Measurements from ENCODE around the gene CD2BP2.
A peak's percentile ranks its signal among the peaks of the same experiment; 100 is the strongest.
"Not testable (repeated sequence)": the region's sequence is repeated elsewhere in the genome, so short reads cannot be mapped to it uniquely, and the experiment has no call there.

The CD2BP2 gene

DNA sequence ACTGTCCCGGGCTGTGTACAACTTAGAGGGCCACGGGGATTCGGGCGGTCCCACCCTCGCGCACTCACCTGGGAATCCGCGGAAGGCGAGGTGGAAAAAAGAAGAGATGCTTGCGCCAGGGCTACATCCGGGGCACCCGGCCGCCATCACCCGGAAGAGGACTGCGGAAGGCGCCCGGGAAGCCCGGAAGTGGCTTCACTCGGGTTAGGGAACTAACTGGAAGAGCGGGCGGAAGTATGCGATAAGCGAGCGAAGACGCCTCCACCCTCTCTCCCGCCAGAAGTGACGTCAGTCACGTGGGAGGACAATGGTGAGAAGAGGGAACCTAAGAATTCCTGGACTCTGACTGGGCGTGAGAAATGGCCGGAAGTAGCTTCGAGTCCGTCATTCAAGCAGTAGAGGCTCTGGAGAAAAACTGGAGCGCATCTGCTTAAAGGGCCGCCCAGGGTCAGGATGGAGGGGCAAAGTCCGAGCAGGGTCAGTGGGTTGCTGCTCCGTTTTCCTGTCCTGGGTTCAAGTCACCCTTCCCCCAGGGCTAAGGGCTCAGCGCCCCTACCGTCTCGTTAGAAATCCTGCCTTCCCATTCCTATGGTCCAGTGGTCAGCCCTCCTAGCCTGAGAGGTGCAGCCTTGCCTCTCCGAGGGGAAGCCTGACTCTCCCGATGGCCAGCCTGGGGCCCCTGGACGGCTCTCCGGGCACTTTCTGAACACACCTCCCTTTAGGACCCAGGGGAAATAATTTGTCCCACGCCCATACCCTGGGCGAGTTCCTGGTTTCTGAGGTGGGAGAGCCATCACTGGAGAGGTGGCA is at the start of gene CD2BP2:
Gene CD2BP2 (minus strand): TSS at position 165 of the 810 bp plus-strand sequence. CDS start 627 bp downstream, outside the sequence.
- DNase-seq (ENCODE audit: low read depth), result peak; percentile 85

- DNase-seq (ENCODE audit: low read depth), result no peak
These were observed 46.8 kb upstream of the CD2BP2 start for GRCh38 chr16:30401768-30402425.

DNA sequence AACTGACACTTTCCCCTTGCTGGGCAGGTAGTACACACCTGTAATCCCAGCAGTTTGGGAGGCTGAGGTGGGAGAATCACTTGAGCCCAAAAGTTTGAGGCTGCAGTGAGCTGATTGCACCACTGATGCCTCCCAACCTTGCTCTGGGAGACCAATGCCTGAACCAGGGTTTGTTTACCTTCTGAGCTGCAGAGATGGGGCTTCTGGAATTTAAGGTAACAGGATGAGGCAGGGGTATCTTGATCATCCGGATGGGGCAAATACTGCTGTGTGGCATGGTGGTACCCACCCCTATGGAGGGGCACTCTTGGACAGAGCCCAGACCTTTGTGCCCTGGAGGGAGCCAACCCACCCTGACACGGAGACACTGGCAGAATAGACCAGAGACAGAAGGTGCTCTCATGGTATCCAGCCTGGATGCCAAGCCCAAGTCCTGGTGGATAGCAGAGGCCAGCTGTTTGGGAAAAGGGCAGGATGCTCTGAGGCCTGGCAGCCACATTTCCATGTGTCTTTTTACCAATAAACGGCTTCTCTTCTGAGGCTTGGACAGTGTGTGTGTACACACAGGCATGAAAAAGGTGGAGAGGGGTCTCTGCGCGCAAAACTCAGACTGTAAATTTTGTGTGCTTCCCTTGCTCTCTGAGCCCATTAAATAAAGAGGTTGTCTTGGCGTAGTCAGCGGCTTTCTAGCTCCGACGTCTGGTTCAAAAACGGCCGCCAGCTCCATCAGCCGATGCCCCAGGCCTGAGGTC is 44.5 kb upstream of the CD2BP2 start:
- no peak for DNase-seq (ENCODE audit: low read depth)

DNA sequence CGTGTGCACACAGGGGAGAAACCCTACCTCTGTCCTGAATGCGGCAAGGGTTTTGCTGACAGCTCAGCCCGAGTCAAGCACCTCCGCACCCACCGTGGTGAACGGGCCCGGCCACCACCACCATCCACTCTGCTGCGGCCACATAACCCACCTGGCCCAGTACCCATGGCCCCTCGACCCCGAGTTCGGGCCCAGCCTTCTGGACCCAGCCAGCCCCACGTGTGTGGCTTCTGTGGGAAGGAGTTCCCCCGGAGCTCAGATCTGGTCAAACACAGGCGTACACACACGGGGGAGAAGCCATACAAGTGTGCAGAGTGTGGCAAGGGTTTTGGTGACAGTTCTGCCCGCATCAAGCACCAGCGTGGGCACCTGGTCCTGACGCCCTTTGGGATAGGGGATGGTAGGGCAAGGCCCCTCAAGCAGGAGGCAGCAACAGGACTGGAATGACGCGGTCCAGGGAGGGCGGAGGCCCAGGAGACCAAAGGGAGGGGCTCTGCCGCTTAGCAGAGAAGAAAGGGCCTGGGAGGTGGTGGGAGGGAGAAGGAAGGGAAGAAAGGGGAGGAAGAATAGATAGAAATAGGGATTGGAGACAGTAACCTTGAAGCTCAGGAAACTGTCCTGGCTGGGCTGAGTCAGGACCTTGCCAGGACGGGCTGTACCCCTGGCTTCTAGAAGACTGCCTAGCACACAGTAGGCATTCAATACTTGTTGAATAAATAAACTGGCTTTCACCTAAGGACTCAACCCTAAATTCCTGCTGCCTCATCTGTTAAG is 43.7 kb upstream of the CD2BP2 start:
- DNase-seq (ENCODE audit: low read depth), result no peak

- DNase-seq (ENCODE audit: low read depth), result no peak
These were observed 42.9 kb upstream of the CD2BP2 start for GRCh38 chr16:30397776-30398660.

GRCh38 chr16:30397056-30397455 is 41.9 kb upstream of the CD2BP2 start:
- DNase-seq (ENCODE audit: low read depth), result no peak

DNA sequence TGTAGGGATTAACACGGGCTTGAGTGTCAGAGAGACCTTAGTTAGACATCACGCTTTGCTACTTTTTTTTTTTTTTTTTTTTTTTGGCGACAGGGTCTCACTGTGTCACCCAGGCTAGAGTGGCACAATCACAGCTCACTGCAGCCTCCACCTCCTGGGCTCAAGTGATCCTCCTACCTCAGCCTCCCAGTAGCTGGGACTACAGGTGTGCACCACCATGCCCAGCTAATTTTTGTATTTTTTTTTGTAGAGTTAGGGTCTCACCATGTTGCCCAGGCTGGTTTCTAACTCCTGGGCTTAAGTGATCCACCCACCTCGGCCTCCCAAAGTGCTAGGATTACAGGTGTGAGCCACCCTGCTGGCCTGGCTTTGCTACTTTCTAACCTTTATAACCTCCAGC is 41.5 kb upstream of the CD2BP2 start:
- not testable (repeated sequence) for DNase-seq (ENCODE audit: low read depth)

- DNase-seq (ENCODE audit: low read depth), result no peak
These were observed 41.0 kb upstream of the CD2BP2 start for GRCh38 chr16:30395992-30396585.

DNA sequence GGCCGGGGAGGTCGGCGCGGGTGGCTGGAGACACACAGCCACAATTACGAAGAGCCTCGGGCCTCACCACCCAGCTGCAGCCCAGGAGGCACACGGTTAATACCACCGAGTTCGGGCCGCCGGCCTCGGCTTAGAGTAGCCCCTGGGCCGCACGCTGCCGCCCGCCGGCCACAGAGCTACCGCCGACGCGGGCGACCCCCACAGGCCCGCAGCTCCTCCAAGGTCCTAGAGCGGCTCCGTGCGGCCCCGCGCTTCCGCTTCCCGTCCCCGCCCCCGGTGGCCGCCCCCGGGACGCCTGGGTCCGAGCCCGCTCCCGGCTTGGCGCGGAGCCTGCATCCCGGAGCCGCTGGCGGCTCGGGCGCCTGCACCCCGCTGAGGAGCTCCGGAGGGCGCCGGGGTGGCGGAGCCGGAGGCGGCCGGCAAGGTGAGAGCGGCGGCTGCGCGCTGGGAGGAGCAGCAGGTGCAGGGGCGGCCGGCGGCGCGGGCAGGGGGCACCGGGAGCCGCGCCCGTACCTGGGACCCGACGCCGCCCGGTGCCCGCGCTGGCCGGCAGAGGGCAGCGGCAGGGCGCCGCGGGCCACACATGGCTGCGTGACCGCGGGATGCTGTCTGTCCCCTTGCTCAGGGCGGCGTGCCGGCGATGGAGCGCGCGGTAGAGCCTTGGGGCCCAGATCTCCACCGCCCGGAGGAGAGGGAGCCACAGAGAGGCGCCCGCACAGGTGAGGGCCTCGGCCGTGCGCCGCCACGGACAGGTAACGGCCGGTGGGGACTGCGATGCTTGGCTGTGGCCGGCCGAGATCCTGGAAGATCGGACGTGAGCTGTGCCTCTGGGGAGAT is 40.3 kb upstream of the CD2BP2 start, which contains the start of gene ZNF48:
Gene ZNF48 (plus strand): TSS at position 266 of the 837 bp plus-strand sequence. CDS start 375 bp downstream, at position 641.
- no peak for DNase-seq (ENCODE audit: low read depth)

GRCh38 chr16:30394592-30395154 is 39.6 kb upstream of the CD2BP2 start:
- DNase-seq (ENCODE audit: low read depth), result no peak

DNA sequence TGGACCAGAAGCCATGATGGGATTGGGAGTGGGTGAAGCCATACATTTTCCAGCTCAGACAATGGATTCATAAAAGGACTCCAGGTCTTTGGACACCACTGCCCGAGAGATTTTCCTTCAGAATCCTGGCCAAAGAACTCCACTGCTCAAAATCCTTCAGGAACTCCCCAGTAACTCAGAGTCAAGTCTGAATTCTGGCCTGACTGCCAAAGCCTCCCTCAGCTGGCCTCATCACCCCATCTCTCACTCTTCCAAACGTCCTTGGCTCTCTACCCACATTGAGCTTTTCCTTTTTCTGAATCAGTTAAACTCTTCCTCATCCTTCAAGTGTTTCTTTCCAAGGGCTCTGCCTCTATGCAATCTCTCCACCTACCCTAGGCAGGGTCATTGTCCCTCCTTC is 28.4 kb upstream of the CD2BP2 start:
- no peak for DNase-seq (ENCODE audit: low read depth)

DNA sequence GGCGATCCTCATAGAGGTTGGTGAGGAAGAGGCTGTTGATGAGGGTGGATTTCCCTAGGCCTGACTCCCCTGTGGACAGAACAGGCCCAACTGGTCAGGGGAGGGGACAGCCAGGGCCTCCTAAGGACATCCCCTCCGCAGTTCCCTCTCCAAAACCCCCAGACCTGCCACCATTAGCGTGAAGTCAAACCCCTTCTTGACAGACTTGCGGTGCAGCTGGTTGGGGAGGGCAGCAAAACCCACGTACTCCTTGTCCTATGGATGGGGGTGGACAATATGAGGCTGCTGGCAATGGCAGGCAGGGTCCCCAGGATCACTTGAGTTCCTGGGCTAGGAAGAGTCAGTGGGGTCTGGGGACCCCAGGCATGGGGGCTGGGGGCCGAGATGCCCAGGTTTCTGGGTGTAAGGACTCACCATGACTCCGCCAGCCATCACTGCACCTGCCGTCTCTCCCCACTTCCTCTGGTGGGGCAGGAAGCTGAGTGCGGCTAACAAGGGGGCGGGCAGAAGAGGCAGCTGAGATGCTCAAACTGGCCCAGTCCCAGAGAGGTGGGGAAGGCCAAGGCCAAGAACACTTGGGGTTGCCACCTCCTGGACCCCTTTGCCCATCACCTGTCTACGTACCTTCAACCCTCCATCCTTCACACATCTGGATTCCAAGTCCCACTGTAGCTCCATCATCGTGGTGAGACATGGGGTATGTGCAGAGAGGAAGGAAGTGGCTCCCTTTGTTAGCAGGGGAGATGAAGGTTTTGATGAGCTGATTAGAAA is 27.2 kb upstream of the CD2BP2 start, which contains the start of gene SEPTIN1:
Gene SEPTIN1 (minus strand): TSS at position 451 of the 771 bp plus-strand sequence. CDS start 19 bp downstream, at position 432.
- peak; percentile 62 for DNase-seq (ENCODE audit: low read depth)

GRCh38 chr16:30381291-30382041 is 26.4 kb upstream of the CD2BP2 start:
- no peak for DNase-seq (ENCODE audit: low read depth)

DNA sequence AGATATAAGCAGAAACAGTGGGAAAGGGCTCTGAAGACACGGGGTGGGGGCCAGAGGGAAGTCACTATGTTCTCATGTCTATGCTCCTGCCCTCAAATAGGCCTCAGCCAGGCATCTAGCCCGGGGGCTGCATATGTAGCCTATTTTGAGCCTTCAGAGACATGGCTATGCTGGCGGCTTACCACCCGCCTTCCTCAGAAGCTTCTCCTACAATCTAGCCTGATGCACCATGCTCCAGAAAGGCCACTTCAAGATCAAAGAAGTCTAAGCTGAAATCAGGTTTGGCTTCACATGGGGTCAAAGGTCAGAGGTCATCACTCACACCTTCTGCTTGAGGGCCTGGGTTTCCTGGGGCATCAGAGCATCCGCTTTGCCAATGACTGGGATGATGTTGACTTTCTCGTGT is 25.7 kb upstream of the CD2BP2 start:
- no peak for DNase-seq (ENCODE audit: low read depth)

DNA sequence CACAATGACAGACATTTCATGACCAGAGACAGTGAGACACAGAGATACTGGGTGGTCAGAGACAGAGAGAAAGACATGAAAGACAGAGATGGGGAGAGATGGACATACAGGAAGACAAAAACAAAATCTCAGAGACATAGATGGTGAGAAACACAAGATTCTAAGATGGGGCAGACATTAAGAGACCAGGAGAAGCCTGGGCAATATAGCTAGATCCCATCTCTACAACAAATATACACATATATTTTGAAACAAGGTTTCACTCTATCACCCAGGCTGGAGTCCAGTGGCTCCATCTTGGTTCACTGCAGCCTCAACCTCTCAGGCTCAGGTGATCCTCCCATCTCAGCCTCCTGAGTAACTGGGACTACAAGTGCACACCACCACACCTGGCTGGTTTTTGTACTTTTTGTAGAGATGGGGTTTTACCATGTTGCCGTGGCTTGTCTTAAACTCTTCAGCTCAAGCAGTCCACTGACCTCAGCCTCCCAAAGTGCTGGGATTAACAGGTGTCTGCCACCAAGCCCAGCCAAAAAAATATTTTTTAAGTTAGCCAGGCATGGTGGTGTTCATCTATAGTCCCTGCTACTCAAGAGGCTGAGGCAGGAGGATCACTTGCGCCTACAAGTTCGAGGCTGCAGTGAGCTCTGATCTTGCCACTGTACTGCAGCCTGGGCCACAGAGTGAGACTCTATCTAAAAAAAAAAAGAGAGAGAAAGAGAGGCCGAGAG is 25.1 kb upstream of the CD2BP2 start:
- no peak for DNase-seq (ENCODE audit: low read depth)

- DNase-seq (ENCODE audit: low read depth), result no peak
These were observed 24.2 kb upstream of the CD2BP2 start for GRCh38 chr16:30379158-30379783.
